Diencephalon (tissue), 1 donor: ENCODE data around the gene STYXL2. TPM values are rescaled to one million over a fixed set of nuclear protein-coding genes. Genes with fewer than 3 reads are reported as not detected.

Experiments
- total RNA-seq: library from RNA; depleted of rRNA; stranded (reverse); fragments of >200 nt; gene quantifications from one replicate; pipeline ENCODE4 v1.2.3, GENCODE V29; 2014

The STYXL2 gene
- total RNA-seq = 0.69 TPM

DNA sequence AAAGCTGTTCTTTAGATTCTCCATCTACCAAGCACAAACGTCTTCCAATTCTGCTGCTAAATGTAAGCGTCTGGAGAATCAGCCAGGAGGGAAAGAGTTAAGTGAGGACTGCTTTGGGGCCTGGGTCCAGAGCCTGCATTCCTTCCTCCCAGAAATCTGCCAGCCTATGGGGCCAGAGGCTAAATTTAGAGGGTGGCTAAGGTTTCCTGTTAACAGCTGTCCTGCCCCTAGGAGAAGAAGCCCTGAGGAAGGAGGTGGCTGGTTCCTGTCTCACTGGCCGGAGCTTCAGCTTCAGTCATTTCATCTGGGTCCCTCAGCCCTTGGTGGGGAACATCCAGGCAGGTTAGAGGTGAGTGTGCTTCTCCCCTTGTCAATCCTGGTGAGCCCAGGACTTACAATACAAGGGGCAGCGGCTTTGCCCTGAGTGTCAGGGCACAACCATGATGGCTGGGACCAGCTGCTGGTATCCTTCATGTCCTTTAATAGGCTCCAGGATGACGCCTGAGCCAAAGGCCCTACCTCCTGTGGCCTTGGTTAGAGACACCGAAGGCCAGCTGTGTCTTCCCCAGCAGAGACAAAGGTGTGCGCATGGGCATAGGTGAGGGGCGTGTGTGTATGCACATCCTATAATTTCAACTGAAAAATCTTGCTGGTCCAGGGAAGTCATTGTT lies at the start of gene STYXL2:
Gene STYXL2, plus strand, starts transcription at position 230 of the 671 bp plus-strand sequence. CDS start 775 bp downstream, outside the sequence.

DNA sequence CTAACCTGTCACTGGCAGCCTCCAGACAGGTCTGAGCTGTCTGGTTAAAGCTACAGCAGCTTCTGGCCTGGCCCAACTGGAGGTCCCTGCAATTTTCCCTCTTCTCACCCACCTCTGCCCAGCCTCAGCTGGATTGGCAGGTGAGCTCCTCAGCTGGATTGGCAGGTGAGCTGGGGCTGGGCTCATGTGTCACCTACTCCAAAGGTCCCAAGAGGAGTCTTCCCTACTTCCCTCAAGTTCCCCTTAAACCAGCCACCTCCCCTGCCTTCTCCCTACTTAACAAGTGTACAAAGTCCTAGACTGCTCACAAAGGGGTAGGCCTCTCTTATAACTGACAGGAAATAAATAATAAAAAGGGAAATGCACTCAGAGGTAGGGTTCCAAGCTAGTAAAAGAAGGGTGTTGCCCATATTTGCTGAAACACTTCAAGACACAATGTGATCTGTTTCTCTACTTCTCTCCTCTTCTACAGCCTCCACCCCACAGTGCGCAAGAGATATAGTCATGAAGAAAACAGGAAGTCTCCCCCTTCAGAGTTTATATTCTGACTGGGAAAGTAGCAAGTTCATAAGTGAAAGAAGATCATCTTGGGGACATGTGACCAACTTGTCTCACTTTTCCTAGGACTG lies 3.4 kb upstream of the STYXL2 start, which contains the start of gene GPA33:
Gene GPA33, minus strand, starts transcription at position 64 of the 629 bp plus-strand sequence. CDS start 90 bp downstream, outside the sequence.

Other genes starting within 250 kb of the STYXL2 start
- gene TADA1, start 217.8 kb upstream of the STYXL2 start, total RNA-seq = 51.2 TPM
- 76.8 TPM for gene ILDR2, start 118.5 kb upstream of the STYXL2 start, total RNA-seq
- 3.2 TPM for gene MAEL, start 104.8 kb upstream of the STYXL2 start, total RNA-seq
- not detected for gene GPA33, start 3.7 kb upstream of the STYXL2 start, total RNA-seq
- 36.9 TPM for gene POU2F1, start 126.8 kb downstream of the STYXL2 start, total RNA-seq